Stomach (tissue), 4 donors: Measurements from ENCODE around the gene CTDSPL.

Experiments used
- CTCF ChIP-seq, 7 experiments: fragments of 450-650 bp in 4 of 7; fragments of 200-600 bp in 3 of 7; sonication (generic) in 3 of 7; IDR thresholded peaks; one replicate each; pipeline ENCODE4 v1.5.1; 2016 to 2019; ENCODE audit warnings: antibody characterized with exemption in 7 of 7, control low read depth in 2 of 7, mild to moderate bottlenecking in 1 of 7
- EP300 ChIP-seq: sonication (generic); formaldehyde crosslinking; IDR thresholded peaks from one replicate; pipeline ENCODE4 v1.6.1; 2017; ENCODE audit warnings: antibody characterized with exemption
- POLR2A ChIP-seq, 4 donors: fragments of 450-650 bp; IDR thresholded peaks; one replicate each; pipeline ENCODE4 v1.6.1; 2016; ENCODE audit warnings: antibody characterized with exemption in 4 of 4, control low read depth in 2 of 4, mild to moderate bottlenecking in 1 of 4, moderate library complexity in 1 of 4

DNA sequence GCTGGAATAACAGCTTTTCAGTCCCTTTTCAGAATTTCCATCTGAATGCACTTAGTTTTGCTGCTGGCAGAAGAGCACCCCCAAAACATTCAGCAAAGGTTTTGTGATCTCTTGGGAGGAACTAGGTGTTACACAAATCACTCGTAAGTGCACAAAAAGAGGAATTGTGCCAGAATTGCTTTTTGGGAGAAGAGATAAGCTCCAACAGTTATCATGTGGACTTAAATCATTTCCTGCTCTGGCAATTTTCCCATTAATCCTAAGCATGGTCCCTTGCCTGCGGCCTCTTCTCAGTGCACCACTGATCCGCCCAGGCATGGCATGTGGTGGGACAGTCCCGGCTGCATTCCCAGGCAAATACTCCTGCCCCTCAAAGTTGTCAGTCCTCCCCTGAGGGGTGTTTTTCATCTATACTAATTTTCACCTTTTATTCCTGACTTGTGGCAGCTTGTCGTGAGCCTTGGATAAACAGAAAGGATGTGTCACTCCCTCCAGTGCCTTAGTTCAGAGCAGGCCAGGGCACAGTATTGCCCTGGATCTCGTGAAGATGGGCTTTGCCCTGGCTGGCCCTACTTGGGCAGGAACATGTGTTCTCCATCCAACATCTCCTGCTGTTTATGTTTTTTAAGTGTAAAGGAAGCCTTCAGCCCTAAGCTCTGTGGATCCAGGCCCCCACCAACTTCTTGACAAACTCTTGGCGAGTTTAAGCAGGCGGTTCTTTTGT lies 84.3 kb downstream of the CTDSPL start:
- no peak for TF ChIP-seq EP300
- TF ChIP-seq CTCF (IDR thresholded peaks at IDR 0.05) = no peak
- no peak for TF ChIP-seq POLR2A (IDR thresholded peaks at IDR 0.05)
